Sigmoid colon (tissue), 7 donors: Measurements from ENCODE around the gene ELOVL5. TPM values are rescaled to one million over a fixed set of nuclear protein-coding genes. Genes with fewer than 3 reads are reported as not detected.
A peak's percentile ranks its signal among the peaks of the same experiment; 100 is the strongest.

Experiments used
- DNase-seq: peaks from one replicate; pipeline ENCODE4 v3.0.0-alpha.2; 2019
- H3K27ac ChIP-seq, 4 donors: fragments of 200-600 bp; sonication (generic); one replicate each; pipeline ENCODE4 v1.5.1; 2016 to 2019; ENCODE audit warnings: mild to moderate bottlenecking in 1 of 4
- H3K27me3 ChIP-seq, 3 donors: fragments of 200-600 bp; sonication (generic); one replicate each; pipeline ENCODE4 v1.5.1; 2019; ENCODE audit warnings: mild to moderate bottlenecking in 1 of 3
- H3K36me3 ChIP-seq, 4 donors: fragments of 200-600 bp; sonication (generic); one replicate each; pipeline ENCODE4 v1.5.1; 2016 to 2019
- H3K4me1 ChIP-seq, 4 donors: fragments of 200-600 bp; sonication (generic); one replicate each; pipeline ENCODE4 v1.5.1; 2017 to 2019
- H3K4me3 ChIP-seq, 4 donors: fragments of 200-600 bp; sonication (generic); one replicate each; pipeline ENCODE4 v1.5.1; 2017 to 2019; ENCODE audit warnings: mild to moderate bottlenecking in 2 of 4, moderate library complexity in 1 of 4
- H3K9me3 ChIP-seq, 4 donors: fragments of 200-600 bp in 3 of 4; sonication (generic) in 3 of 4; one replicate each; pipeline versions ENCODE4 v1.5.1 to v1.6.1; 2013 to 2019
- CTCF ChIP-seq, 4 experiments: fragments of 450-650 bp in 3 of 4; fragments of 200-600 bp in 1 of 4; IDR thresholded peaks; one replicate each; pipeline ENCODE4 v1.5.1; 2016 to 2019; ENCODE audit warnings: antibody characterized with exemption in 4 of 4, mild to moderate bottlenecking in 3 of 4, moderate library complexity in 2 of 4
- EP300 ChIP-seq, 4 donors: sonication (generic); formaldehyde crosslinking; IDR thresholded peaks; one replicate each; pipeline ENCODE4 v1.6.1; 2017; ENCODE audit warnings: antibody characterized with exemption in 4 of 4
- POLR2A ChIP-seq, 2 donors: fragments of 450-650 bp; IDR thresholded peaks; one replicate each; pipeline ENCODE4 v1.6.1; 2016; ENCODE audit warnings: antibody characterized with exemption in 2 of 2, mild to moderate bottlenecking in 2 of 2, moderate library complexity in 2 of 2
- POLR2AphosphoS5 ChIP-seq, 4 donors: sonication (generic); formaldehyde crosslinking; IDR thresholded peaks; one replicate each; pipeline ENCODE4 v1.6.1; 2017; ENCODE audit warnings: antibody characterized with exemption in 4 of 4
- WGBS, 2 donors: extraction: QIAGEN DNeasy Blood & Tissue Kit; methylation state at CpG; one replicate each; pipeline ENCODE4 v1.1.7; 2013; 5-methylcytosine and 5-hydroxymethylcytosine counted together
- intact Hi-C: fragments of 100-400 bp; cut with DNase I; formaldehyde crosslinking; loops from one replicate; pipeline ENCODE4 v1.15.1; 2023
- polyA plus RNA-seq, 3 donors: library from polyadenylated mRNA; stranded (reverse); fragments of 200-250 nt; gene quantifications; one replicate each; pipeline ENCODE4 v1.2.3, GENCODE V29; 2013
- total RNA-seq, 4 donors: library from RNA; depleted of rRNA; stranded (reverse); fragments of >200 nt; gene quantifications; one replicate each; pipeline ENCODE4 v1.1.0, GENCODE V29; 2016
- donor health status: healthy with polysubstance abuse.
- donor health status: Bipolar disorder and iron deficiency.
- donor health status: healthy.

The ELOVL5 gene
- total and polyA plus RNA-seq, 7 donors = 7.2 to 73.8 (median 54.3) TPM

GRCh38 chr6:53357576-53358360 is 9.0 kb upstream of the ELOVL5 start:
- intact Hi-C loops = loop anchor here (5.0 to 10.0 kb wide), 3 partner anchors 127 to 437 kb away; partner anchors contain the start of gene LRRC1
- 64 to 78% methylated on average over 7 of the region's 7 CpGs for WGBS, 2 donors
- peak overlapping the region in 2 of 4 donors; percentile 91 to 96 for H3K27ac ChIP-seq
- no peaks in the 10 kb centered on the region for H3K9me3 ChIP-seq
- H3K36me3 ChIP-seq = no peaks in the 10 kb centered on the region
- peaks cover 0 to 16% (median 4%) of the 10 kb centered on the region in 4 donors for H3K4me1 ChIP-seq
- H3K4me3 ChIP-seq = no peak overlapping the region
- no peak for DNase-seq
- no peaks in the 10 kb centered on the region for H3K27me3 ChIP-seq
- TF ChIP-seq CTCF (IDR thresholded peaks at IDR 0.05) (no peak), POLR2A (IDR thresholded peaks at IDR 0.05) (no peak), POLR2AphosphoS5 (IDR thresholded peaks at IDR 0.05) (no peak), EP300 (IDR thresholded peaks at IDR 0.05) (no peak)

GRCh38 chr6:53353624-53354023 is 4.9 kb upstream of the ELOVL5 start:
- Histone ChIP-seq H3K36me3 (no peaks in the 10 kb centered on the region), H3K4me1 (peaks cover 0 to 14% (median 2%) of the 10 kb centered on the region in 4 donors), H3K9me3 (no peaks in the 10 kb centered on the region), H3K27ac (no peak overlapping the region), H3K27me3 (no peaks in the 10 kb centered on the region), H3K4me3 (no peak overlapping the region)
- no peak for TF ChIP-seq EP300 (IDR thresholded peaks at IDR 0.05)
- TF ChIP-seq POLR2AphosphoS5 (IDR thresholded peaks at IDR 0.05) = no peak
- no peak for TF ChIP-seq POLR2A (IDR thresholded peaks at IDR 0.05)
- no peak for TF ChIP-seq CTCF (IDR thresholded peaks at IDR 0.05)
- DNase-seq = no peak
- intact Hi-C loops = loop anchor here (10.0 kb wide), 2 partner anchors 131 to 441 kb away; partner anchors contain the start of gene LRRC1
- 94% methylated on average over 1 of the region's 1 CpG for WGBS, 2 donors

GRCh38 chr6:53352360-53352759 is 3.6 kb upstream of the ELOVL5 start:
- Histone ChIP-seq H3K4me1 (peaks cover 0 to 8% (median 0%) of the 10 kb centered on the region in 4 donors), H3K36me3 (no peaks in the 10 kb centered on the region), H3K27ac (no peak overlapping the region), H3K27me3 (no peaks in the 10 kb centered on the region), H3K9me3 (no peaks in the 10 kb centered on the region), H3K4me3 (no peak overlapping the region)
- TF ChIP-seq CTCF (IDR thresholded peaks at IDR 0.05) (no peak), EP300 (IDR thresholded peaks at IDR 0.05) (no peak), POLR2A (IDR thresholded peaks at IDR 0.05) (no peak), POLR2AphosphoS5 (IDR thresholded peaks at IDR 0.05) (no peak)
- 76 to 89% methylated on average over 3 of the region's 3 CpGs for WGBS, 2 donors
- no peak for DNase-seq
- intact Hi-C loops = loop anchor here (10.0 kb wide), 2 partner anchors 132 to 442 kb away; partner anchors contain the start of gene LRRC1

- H3K27ac ChIP-seq = peak overlapping the region; percentile 91 to 100 (median 100)
- no peak for TF ChIP-seq POLR2AphosphoS5 (IDR thresholded peaks at IDR 0.05)
- TF ChIP-seq EP300 (IDR thresholded peaks at IDR 0.05) = no peak
- TF ChIP-seq POLR2A (IDR thresholded peaks at IDR 0.05) = no peak
- no peak for TF ChIP-seq CTCF (IDR thresholded peaks at IDR 0.05)
- no peaks in the 10 kb centered on the region for H3K36me3 ChIP-seq
- H3K4me1 ChIP-seq = peaks cover 0 to 25% (median 21%) of the 10 kb centered on the region in 4 donors
- no peak for DNase-seq
- intact Hi-C loops = loop anchor here (5.0 kb wide), 3 partner anchors 47 to 357 kb away; partner anchors contain the start of gene GCLC
- peak overlapping the region; percentile 67 to 99 (median 90) for H3K4me3 ChIP-seq
- 3% methylated on average over 15 of the region's 15 CpGs for WGBS, 2 donors
- no peaks in the 10 kb centered on the region for H3K27me3 ChIP-seq
- H3K9me3 ChIP-seq = no peaks in the 10 kb centered on the region
Measured at GRCh38 chr6:53349209-53349693, 501 bp upstream of the ELOVL5 start.
